Esophagus squamous epithelium (tissue), 5 donors: ENCODE data around the gene GMDS. TPM values are rescaled to one million over a fixed set of nuclear protein-coding genes. Genes with fewer than 3 reads are reported as not detected.
A peak's percentile ranks its signal among the peaks of the same experiment; 100 is the strongest.

Source experiments
- DNase-seq: peaks from one replicate; lab custom pipeline; 2025; lab: John Stamatoyannopoulos, UW
- H3K27ac ChIP-seq, 4 donors: fragments of 200-600 bp; sonication (generic); one replicate each; pipeline ENCODE4 v1.5.1; 2016 to 2019; ENCODE audit warnings: mild to moderate bottlenecking in 1 of 4
- H3K27me3 ChIP-seq, 4 donors: fragments of 200-600 bp; sonication (generic); 1 replicate in 3 of 4; 2 replicates in 1 of 4; pipeline versions ENCODE4 v1.5.1 to v1.6.0; 2017 to 2021; ENCODE audit warnings: antibody characterized with exemption in 1 of 4
- H3K36me3 ChIP-seq, 3 donors: fragments of 200-600 bp; sonication (generic); one replicate each; pipeline ENCODE4 v1.5.1; 2016 to 2019
- H3K4me1 ChIP-seq, 3 donors: fragments of 200-600 bp; sonication (generic); one replicate each; pipeline ENCODE4 v1.5.1; 2017 to 2019
- H3K4me3 ChIP-seq, 4 donors: fragments of 200-600 bp; sonication (generic); 1 replicate in 3 of 4; 2 replicates in 1 of 4; pipeline ENCODE4 v1.5.1; 2016 to 2019; ENCODE audit warnings: mild to moderate bottlenecking in 2 of 4, moderate library complexity in 1 of 4
- H3K9me3 ChIP-seq, 3 donors: fragments of 200-600 bp; sonication (generic); one replicate each; pipeline ENCODE4 v1.5.1; 2016 to 2019
- POLR2A ChIP-seq, 4 donors: fragments of 450-650 bp; IDR thresholded peaks; one replicate each; pipeline ENCODE4 v1.6.1; 2017; ENCODE audit warnings: antibody characterized with exemption in 4 of 4, mild to moderate bottlenecking in 4 of 4, moderate library complexity in 3 of 4
- WGBS, 2 donors: methylation state at CpG; one replicate each; pipeline ENCODE4 v1.1.5; 2018; 5-methylcytosine and 5-hydroxymethylcytosine counted together
- intact Hi-C: fragments of 100-400 bp; cut with DNase I; formaldehyde crosslinking; loops from one replicate; pipeline ENCODE4 v1.15.0; 2022
- total RNA-seq, 4 donors: library from RNA; depleted of rRNA; stranded (reverse); fragments of >200 nt; gene quantifications; one replicate each; pipeline ENCODE4 v1.1.0, GENCODE V29; 2016
- TF ChIP-seq, protein P1 (sequence below), 6 experiments: fragments of 450-650 bp in 4 of 6; fragments of 200-600 bp in 2 of 6; sonication (generic) in 2 of 6; IDR thresholded peaks; one replicate each; pipeline ENCODE4 v1.5.1; 2016 to 2019; ENCODE audit warnings: antibody characterized with exemption in 6 of 6, mild to moderate bottlenecking in 4 of 6, moderate library complexity in 4 of 6
- donor health status: DM: yes; HTN: yes; CAD: no.

Gene GMDS
- total RNA-seq, 4 donors from 2014 or later: 17.9 to 58.7 (median 36.7) TPM

- no peaks in the 10 kb centered on the region for H3K36me3 ChIP-seq
- WGBS, 2 donors: 78 to 92% methylated on average over 2 of the region's 2 CpGs
- no peak for DNase-seq
- no peaks in the 10 kb centered on the region for H3K9me3 ChIP-seq
- TF ChIP-seq POLR2A (IDR thresholded peaks at IDR 0.05): no peak
- peaks cover 0 to 27% (median 11%) of the 10 kb centered on the region in 3 donors for H3K4me1 ChIP-seq
- no peak overlapping the region for H3K4me3 ChIP-seq
- no peak overlapping the region for H3K27ac ChIP-seq
- no peaks in the 10 kb centered on the region for H3K27me3 ChIP-seq
- intact Hi-C loops: no loop called here
Measured at GRCh38 chr6:1834207-1834606, 411.2 kb downstream of the GMDS start.

- no peak for DNase-seq
Measured at GRCh38 chr6:1832844-1833787, 412.3 kb downstream of the GMDS start.

DNA sequence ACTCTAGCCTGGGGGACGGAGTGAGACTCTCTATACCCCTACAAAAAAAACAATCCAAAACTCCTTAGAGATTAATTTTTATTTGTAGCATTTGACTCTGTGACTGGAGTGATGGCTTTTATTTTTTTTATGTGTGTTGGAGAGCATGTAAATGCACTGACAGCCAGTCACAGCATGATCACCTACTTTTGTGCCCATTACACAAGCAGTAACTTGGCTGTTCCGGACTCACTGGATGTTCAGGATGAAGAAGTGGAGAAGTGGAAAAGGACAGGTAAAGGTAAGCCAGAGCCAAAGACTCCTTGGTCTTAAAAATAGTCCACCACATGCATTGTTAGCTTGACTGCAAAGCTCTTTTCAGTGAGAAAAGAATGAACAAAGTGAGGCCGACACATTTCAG, 413.0 kb downstream of the GMDS start:
- Histone ChIP-seq H3K9me3 (peaks cover 0 to 8% (median 0%) of the 10 kb centered on the region in 3 donors), H3K27me3 (no peaks in the 10 kb centered on the region), H3K4me1 (peaks cover 0 to 16% (median 11%) of the 10 kb centered on the region in 3 donors), H3K4me3 (peak overlapping the region in 1 of 4 donors; percentile 38), H3K27ac (peak overlapping the region in 2 of 4 donors; percentile 16 to 50), H3K36me3 (no peaks in the 10 kb centered on the region)
- no peak for DNase-seq
- TF ChIP-seq, protein P1, sequence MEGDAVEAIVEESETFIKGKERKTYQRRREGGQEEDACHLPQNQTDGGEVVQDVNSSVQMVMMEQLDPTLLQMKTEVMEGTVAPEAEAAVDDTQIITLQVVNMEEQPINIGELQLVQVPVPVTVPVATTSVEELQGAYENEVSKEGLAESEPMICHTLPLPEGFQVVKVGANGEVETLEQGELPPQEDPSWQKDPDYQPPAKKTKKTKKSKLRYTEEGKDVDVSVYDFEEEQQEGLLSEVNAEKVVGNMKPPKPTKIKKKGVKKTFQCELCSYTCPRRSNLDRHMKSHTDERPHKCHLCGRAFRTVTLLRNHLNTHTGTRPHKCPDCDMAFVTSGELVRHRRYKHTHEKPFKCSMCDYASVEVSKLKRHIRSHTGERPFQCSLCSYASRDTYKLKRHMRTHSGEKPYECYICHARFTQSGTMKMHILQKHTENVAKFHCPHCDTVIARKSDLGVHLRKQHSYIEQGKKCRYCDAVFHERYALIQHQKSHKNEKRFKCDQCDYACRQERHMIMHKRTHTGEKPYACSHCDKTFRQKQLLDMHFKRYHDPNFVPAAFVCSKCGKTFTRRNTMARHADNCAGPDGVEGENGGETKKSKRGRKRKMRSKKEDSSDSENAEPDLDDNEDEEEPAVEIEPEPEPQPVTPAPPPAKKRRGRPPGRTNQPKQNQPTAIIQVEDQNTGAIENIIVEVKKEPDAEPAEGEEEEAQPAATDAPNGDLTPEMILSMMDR (IDR thresholded peaks at IDR 0.05): no peak
- TF ChIP-seq POLR2A (IDR thresholded peaks at IDR 0.05): no peak
- intact Hi-C loops: no loop called here
- WGBS, 2 donors: 58 to 64% methylated on average over 3 of the region's 3 CpGs

More at GRCh38 chr6:1832844-1833787, 412.3 kb downstream of the GMDS start:
- Histone ChIP-seq H3K4me3 (peak overlapping the region in 1 of 4 donors; percentile 38), H3K4me1 (peaks cover 0 to 20% (median 11%) of the 10 kb centered on the region in 3 donors), H3K27ac (peak overlapping the region in 2 of 4 donors; percentile 16 to 50), H3K36me3 (no peaks in the 10 kb centered on the region), H3K27me3 (no peaks in the 10 kb centered on the region), H3K9me3 (peaks cover 0 to 1% (median 0%) of the 10 kb centered on the region in 3 donors)
- intact Hi-C loops: no loop called here
- WGBS, 2 donors: 44 to 51% methylated on average over 15 to 16 of the region's 16 CpGs
- TF ChIP-seq POLR2A (IDR thresholded peaks at IDR 0.05): no peak
- TF ChIP-seq, protein P1 (IDR thresholded peaks at IDR 0.05): no peak

GRCh38 chr6:1827984-1828793, 417.2 kb downstream of the GMDS start:
- intact Hi-C loops: no loop called here
- H3K27me3 ChIP-seq: no peaks in the 10 kb centered on the region
- no peaks in the 10 kb centered on the region for H3K36me3 ChIP-seq
- TF ChIP-seq, protein P1 (IDR thresholded peaks at IDR 0.05): no peak
- no peak for TF ChIP-seq POLR2A (IDR thresholded peaks at IDR 0.05)
- 59 to 86% methylated on average over 1 of the region's 1 CpG for WGBS, 2 donors
- peaks cover 0 to 11% (median 11%) of the 10 kb centered on the region in 3 donors for H3K4me1 ChIP-seq
- no peak for DNase-seq
- H3K9me3 ChIP-seq: peaks cover 0 to 8% (median 0%) of the 10 kb centered on the region in 3 donors
- H3K27ac ChIP-seq: no peak overlapping the region
- no peak overlapping the region for H3K4me3 ChIP-seq

GRCh38 chr6:1825926-1826325, 419.5 kb downstream of the GMDS start:
- Histone ChIP-seq H3K36me3 (no peaks in the 10 kb centered on the region), H3K4me3 (no peak overlapping the region), H3K27me3 (no peaks in the 10 kb centered on the region), H3K4me1 (peaks cover 0 to 4% (median 0%) of the 10 kb centered on the region in 3 donors), H3K27ac (no peak overlapping the region), H3K9me3 (peaks cover 0 to 8% (median 0%) of the 10 kb centered on the region in 3 donors)
- 90 to 98% methylated on average over 5 of the region's 5 CpGs for WGBS, 2 donors
- no peak for TF ChIP-seq POLR2A (IDR thresholded peaks at IDR 0.05)
- TF ChIP-seq, protein P1 (IDR thresholded peaks at IDR 0.05): no peak
- no peak for DNase-seq
- intact Hi-C loops: no loop called here
